Right forelimb (tissue), 1 donor: ENCODE data around the gene IL12B.
"Not testable (repeated sequence)": the region's sequence is repeated elsewhere in the genome, so short reads cannot be mapped to it uniquely, and the experiment has no call there.

ENCODE experiments used
- DNase-seq: peaks from one replicate; pipeline ENCODE4 v3.0.0-alpha.2; 2018

IL12B gene

GRCh38 chr5:159290741-159291140, 39.5 kb downstream of the IL12B start:
- no peak for DNase-seq

- DNase-seq: no peak
These were observed 43.8 kb downstream of the IL12B start for GRCh38 chr5:159286420-159287035.

- DNase-seq: no peak
These were observed 55.6 kb downstream of the IL12B start for GRCh38 chr5:159274676-159275075.

- DNase-seq: no peak
These were observed 56.4 kb downstream of the IL12B start for GRCh38 chr5:159273923-159274322.

GRCh38 chr5:159269723-159270122, 60.6 kb downstream of the IL12B start:
- DNase-seq: no peak

- not testable (repeated sequence) for DNase-seq
These were observed 63.5 kb downstream of the IL12B start for GRCh38 chr5:159266764-159267163.
